C4-2B (cell line): ENCODE data around the gene SEMA5B.

Source experiments
- H3K27ac ChIP-seq: fragments of 450-650 bp; 2 replicates; pipeline ENCODE4 v1.5.1; 2017
- CTCF ChIP-seq: fragments of 450-650 bp; conservative IDR thresholded peaks from 2 replicates; pipeline ENCODE4 v1.5.1; 2017; ENCODE audit warnings: mild to moderate bottlenecking
- ZFX ChIP-seq: fragments of 450-650 bp; IDR thresholded peaks from 2 replicates; pipeline ENCODE4 v1.6.1; 2017

The SEMA5B gene

GRCh38 chr3:122992676-122993075 lies 34.9 kb downstream of the SEMA5B start:
- TF ChIP-seq ZFX (no peak), CTCF (no peak)
- H3K27ac ChIP-seq = no peak overlapping the region

- TF ChIP-seq ZFX (no peak), CTCF (no peak)
Measured at GRCh38 chr3:122992133-122992532, 35.4 kb downstream of the SEMA5B start.

GRCh38 chr3:122991236-122991985 lies 36.2 kb downstream of the SEMA5B start:
- no peak for TF ChIP-seq ZFX
- no peak overlapping the region for H3K27ac ChIP-seq

More at GRCh38 chr3:122992133-122992532, 35.4 kb downstream of the SEMA5B start:
- no peak overlapping the region for H3K27ac ChIP-seq

- no peak for TF ChIP-seq CTCF
- TF ChIP-seq ZFX = no peak
- H3K27ac ChIP-seq = no peak overlapping the region
Measured at GRCh38 chr3:122989856-122990575, 37.5 kb downstream of the SEMA5B start.

- TF ChIP-seq ZFX (no peak), CTCF (no peak)
- H3K27ac ChIP-seq = no peak overlapping the region
Measured at GRCh38 chr3:122988508-122988907, 39.1 kb downstream of the SEMA5B start.

- no peak overlapping the region for H3K27ac ChIP-seq
- TF ChIP-seq ZFX (no peak), CTCF (no peak)
Measured at GRCh38 chr3:122987736-122988319, 39.7 kb downstream of the SEMA5B start.

- no peak overlapping the region for H3K27ac ChIP-seq
- TF ChIP-seq CTCF (no peak), ZFX (no peak)
Measured at GRCh38 chr3:122987231-122987630, 40.3 kb downstream of the SEMA5B start.
